C4-2B (cell line): ENCODE data around the gene SCUBE1.

Experiments
- H3K27ac ChIP-seq: fragments of 450-650 bp; 2 replicates; pipeline ENCODE4 v1.5.1; 2017
- ZFX ChIP-seq: fragments of 450-650 bp; IDR thresholded peaks from 2 replicates; pipeline ENCODE4 v1.6.1; 2017
- TF ChIP-seq, protein P1 (sequence below): fragments of 450-650 bp; conservative IDR thresholded peaks from 2 replicates; pipeline ENCODE4 v1.5.1; 2017; ENCODE audit warnings: mild to moderate bottlenecking

Gene SCUBE1

DNA sequence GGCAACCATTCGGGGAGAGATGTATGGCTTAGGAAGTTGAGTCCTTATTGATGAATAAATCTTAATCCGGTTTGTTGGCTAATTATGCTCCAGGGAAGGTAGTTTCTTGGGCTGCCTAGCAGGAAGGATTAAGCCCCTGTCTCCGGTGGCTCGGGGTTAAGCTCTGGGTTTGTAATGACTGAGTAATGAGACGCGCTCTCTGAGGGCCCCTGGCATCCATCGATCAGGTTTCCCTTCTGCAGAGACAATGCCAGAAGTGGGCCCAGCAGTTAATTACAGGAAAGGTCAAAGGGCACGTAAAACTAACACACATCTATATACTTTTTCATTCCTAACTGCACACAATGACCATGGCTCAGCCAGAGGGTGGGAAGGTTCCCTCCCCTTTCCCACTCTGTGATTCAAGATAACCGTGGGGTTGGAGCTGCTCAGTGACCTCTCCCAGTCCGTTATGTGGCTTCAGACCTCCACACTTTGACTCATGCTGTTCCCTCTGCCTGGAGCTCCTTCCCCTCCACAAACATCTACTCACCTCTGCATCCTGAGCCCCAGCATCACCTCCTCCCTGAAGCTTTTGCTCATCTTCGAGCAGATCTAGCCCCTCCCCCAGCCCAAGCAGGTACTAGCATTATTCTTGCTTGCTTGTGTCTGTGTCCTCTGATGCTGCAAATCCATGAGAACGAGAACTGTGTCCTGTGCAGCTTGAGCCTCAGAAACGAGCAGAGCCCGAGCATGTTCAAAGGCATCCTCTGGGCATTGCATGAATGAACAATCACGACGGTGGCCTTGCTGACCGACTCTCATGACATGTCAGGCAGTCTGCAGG lies 16.6 kb downstream of the SCUBE1 start:
- TF ChIP-seq, protein P1, sequence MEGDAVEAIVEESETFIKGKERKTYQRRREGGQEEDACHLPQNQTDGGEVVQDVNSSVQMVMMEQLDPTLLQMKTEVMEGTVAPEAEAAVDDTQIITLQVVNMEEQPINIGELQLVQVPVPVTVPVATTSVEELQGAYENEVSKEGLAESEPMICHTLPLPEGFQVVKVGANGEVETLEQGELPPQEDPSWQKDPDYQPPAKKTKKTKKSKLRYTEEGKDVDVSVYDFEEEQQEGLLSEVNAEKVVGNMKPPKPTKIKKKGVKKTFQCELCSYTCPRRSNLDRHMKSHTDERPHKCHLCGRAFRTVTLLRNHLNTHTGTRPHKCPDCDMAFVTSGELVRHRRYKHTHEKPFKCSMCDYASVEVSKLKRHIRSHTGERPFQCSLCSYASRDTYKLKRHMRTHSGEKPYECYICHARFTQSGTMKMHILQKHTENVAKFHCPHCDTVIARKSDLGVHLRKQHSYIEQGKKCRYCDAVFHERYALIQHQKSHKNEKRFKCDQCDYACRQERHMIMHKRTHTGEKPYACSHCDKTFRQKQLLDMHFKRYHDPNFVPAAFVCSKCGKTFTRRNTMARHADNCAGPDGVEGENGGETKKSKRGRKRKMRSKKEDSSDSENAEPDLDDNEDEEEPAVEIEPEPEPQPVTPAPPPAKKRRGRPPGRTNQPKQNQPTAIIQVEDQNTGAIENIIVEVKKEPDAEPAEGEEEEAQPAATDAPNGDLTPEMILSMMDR, result no peak
- TF ChIP-seq ZFX, result no peak
- H3K27ac ChIP-seq, result no peak overlapping the region

DNA sequence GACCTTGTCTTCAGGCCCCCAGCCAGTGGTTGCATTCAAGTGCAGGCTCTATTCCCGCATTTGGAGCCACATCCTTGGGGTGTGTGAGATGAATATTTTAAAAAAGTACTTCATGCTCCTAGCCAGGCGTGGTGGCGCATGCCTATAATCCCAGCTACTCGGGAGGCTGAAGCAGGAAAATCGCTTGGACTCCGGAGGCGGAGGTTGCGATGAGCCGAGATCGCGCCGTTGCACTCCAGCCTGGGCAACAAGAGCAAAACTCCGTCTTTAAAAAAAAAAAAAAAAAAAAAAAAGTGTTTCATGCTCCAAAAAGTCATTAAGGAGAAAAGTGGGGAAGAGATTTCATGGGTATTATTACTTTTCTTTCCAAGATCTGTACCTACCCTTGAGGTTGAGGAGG lies 18.0 kb downstream of the SCUBE1 start:
- TF ChIP-seq, protein P1, result no peak
- TF ChIP-seq ZFX, result no peak
- no peak overlapping the region for H3K27ac ChIP-seq

- TF ChIP-seq ZFX, result no peak
- TF ChIP-seq, protein P1, result no peak
- H3K27ac ChIP-seq, result no peak overlapping the region
Measured at GRCh38 chr22:43320943-43321900, 21.9 kb downstream of the SCUBE1 start.

- no peak overlapping the region for H3K27ac ChIP-seq
- TF ChIP-seq ZFX, result no peak
- TF ChIP-seq, protein P1, result no peak
Measured at GRCh38 chr22:43319661-43320486, 23.3 kb downstream of the SCUBE1 start.

DNA sequence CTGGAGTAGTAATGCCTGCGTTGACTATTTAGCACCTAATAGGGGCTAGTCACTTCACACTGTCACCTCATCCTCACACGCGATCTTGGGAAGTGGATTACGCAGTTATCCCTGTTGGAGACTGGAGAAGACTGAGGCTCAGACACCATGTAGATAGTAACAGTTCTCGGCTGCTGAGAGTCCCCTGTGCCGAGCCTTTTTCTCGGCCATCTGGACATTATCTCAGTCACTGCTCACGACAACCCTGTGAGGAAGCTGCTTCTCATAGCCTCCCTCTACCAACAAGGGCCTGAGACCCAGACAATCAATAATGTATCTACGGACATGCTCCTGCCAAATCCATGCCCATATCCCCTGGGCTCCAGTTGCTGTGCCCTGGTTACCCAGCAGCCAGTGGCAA lies 25.9 kb downstream of the SCUBE1 start:
- no peak overlapping the region for H3K27ac ChIP-seq
- TF ChIP-seq, protein P1, result no peak
- no peak for TF ChIP-seq ZFX

GRCh38 chr22:43315687-43316217 lies 27.4 kb downstream of the SCUBE1 start:
- TF ChIP-seq ZFX, result no peak
- TF ChIP-seq, protein P1, result no peak

More at GRCh38 chr22:43315687-43316217, 27.4 kb downstream of the SCUBE1 start:
- H3K27ac ChIP-seq, result no peak overlapping the region
